ENCODE data around the gene POLR3G.

Gene POLR3G

GRCh38 chr5:90555666-90556065, 81.0 kb downstream of the POLR3G start:
- Histone ChIP-seq H3K4me1 (ENCODE audit: insufficient read depth, low read length) (peaks cover 49% of the 10 kb centered on the region), H3K27me3 (ENCODE audit: insufficient read depth, low read length) (no peaks in the 10 kb centered on the region), H3K4me3 (ENCODE audit: low read length) (peak overlapping the region; percentile 19; the same call in 1 of the 2 replicates), H3K27ac (ENCODE audit: low read length) (no peak overlapping the region), H3K9ac (ENCODE audit: low read depth, low read length) (no peak overlapping the region), H3K36me3 (ENCODE audit: insufficient read depth, low read depth, low read length) (no peaks in the 10 kb centered on the region), H3K9me3 (ENCODE audit: insufficient read depth, low read depth, low read length) (no peaks in the 10 kb centered on the region)

DNA sequence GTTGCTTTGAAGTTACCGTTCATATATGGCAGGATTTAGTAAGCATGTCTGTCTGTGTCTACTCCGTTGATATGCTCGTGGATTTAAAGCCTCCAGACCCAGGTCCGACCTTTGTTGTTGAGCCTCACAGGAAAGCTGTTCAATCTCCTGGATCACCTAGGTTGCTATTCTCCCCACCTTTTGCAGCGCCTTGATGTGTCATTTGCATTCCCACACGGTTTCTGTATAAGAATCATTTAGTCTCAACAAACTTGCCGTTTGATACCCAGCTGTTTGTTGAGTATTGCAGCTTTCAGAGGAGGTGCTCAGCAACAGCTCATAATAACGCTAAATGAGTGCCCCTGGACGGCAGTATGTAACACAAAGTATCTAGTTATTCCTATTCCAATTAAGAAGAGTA, 82.7 kb downstream of the POLR3G start:
- H3K9ac ChIP-seq (ENCODE audit: low read depth, low read length) = peak overlapping the region; percentile 89; the same call in 1 of the 2 replicates
- H3K27me3 ChIP-seq (ENCODE audit: insufficient read depth, low read length) = no peaks in the 10 kb centered on the region
- H3K4me3 ChIP-seq (ENCODE audit: low read length) = peak overlapping the region; percentile 85

DNA sequence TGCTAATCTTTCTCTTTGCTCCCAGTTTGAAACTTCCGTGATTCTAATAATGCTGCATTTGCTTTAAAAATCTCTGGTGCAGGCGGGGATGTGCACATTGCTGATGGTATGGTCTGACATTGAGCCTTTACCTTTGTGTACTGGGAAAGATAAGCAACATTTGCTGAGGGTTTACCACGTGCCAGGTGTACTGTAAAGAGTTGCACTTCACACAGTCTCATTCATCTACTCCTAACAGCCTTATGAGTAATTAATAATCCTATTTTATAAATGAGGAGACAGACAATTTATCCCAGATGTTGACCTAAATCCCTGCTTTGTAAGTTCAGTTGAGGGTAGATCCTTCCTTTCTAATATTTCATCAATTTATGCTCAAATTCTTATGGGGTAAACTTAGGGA, 83.2 kb downstream of the POLR3G start:
- H3K4me1 ChIP-seq (ENCODE audit: insufficient read depth, low read length) = peaks cover 71% of the 10 kb centered on the region
- no peaks in the 10 kb centered on the region for H3K27me3 ChIP-seq (ENCODE audit: insufficient read depth, low read length)
- no peaks in the 10 kb centered on the region for H3K9me3 ChIP-seq (ENCODE audit: insufficient read depth, low read depth, low read length)
- peak overlapping the region; percentile 89 for H3K9ac ChIP-seq (ENCODE audit: low read depth, low read length)
- peak overlapping the region; percentile 52 for H3K27ac ChIP-seq (ENCODE audit: low read length)
- peak overlapping the region; percentile 85 for H3K4me3 ChIP-seq (ENCODE audit: low read length)
- no peaks in the 10 kb centered on the region for H3K36me3 ChIP-seq (ENCODE audit: insufficient read depth, low read depth, low read length)

More for the DNA sequence above, 82.7 kb downstream of the POLR3G start:
- H3K9me3 ChIP-seq (ENCODE audit: insufficient read depth, low read depth, low read length) = no peaks in the 10 kb centered on the region
- H3K36me3 ChIP-seq (ENCODE audit: insufficient read depth, low read depth, low read length) = no peaks in the 10 kb centered on the region
- peaks cover 66% of the 10 kb centered on the region for H3K4me1 ChIP-seq (ENCODE audit: insufficient read depth, low read length)
- H3K27ac ChIP-seq (ENCODE audit: low read length) = peak overlapping the region; percentile 52

- peak within 1 kb of the TSS; percentile 52 for H3K27ac ChIP-seq (ENCODE audit: low read length)
- no peaks in the 10 kb centered on the region for H3K9me3 ChIP-seq (ENCODE audit: insufficient read depth, low read depth, low read length)
- H3K4me1 ChIP-seq (ENCODE audit: insufficient read depth, low read length) = peaks cover 75% of the 10 kb centered on the region
- H3K36me3 ChIP-seq (ENCODE audit: insufficient read depth, low read depth, low read length) = no peaks in the 10 kb centered on the region
- peak within 1 kb of the TSS; percentile 89 for H3K9ac ChIP-seq (ENCODE audit: low read depth, low read length)
- H3K4me3 ChIP-seq (ENCODE audit: low read length) = peak within 1 kb of the TSS; percentile 85
- H3K27me3 ChIP-seq (ENCODE audit: insufficient read depth, low read length) = no peaks in the 10 kb centered on the region
Observed at GRCh38 chr5:90558344-90559192, 83.9 kb downstream of the POLR3G start, which contains the start of gene ADGRV1. Gene ADGRV1, plus strand, starts transcription at chr5:90558797. Its CDS starts 99 bp downstream, at chr5:90558896.

DNA sequence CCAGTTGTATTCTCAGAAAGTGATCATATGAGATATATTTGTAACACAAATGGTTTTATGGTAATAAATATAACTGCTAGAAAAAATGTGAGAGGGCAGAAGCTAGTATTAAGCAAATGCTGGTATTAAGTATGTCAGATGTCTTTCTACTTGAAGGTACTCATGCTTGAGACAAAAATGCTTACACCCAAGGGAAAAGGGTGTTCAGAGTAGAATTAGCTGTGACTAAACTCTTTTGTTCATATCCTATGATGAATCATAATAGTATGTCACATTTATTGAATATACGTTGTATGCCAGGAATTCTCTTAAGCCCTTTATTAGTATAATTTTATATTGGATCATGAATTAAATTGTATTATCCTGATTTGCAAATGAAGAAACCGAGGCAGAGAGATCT, 86.1 kb downstream of the POLR3G start:
- no peaks in the 10 kb centered on the region for H3K27me3 ChIP-seq (ENCODE audit: insufficient read depth, low read length)
- peak overlapping the region; percentile 42; the same call in 1 of the 2 replicates for H3K9ac ChIP-seq (ENCODE audit: low read depth, low read length)
- H3K27ac ChIP-seq (ENCODE audit: low read length) = no peak overlapping the region
- peaks cover 61% of the 10 kb centered on the region for H3K4me1 ChIP-seq (ENCODE audit: insufficient read depth, low read length)
- H3K4me3 ChIP-seq (ENCODE audit: low read length) = peak overlapping the region; percentile 85
- H3K9me3 ChIP-seq (ENCODE audit: insufficient read depth, low read depth, low read length) = no peaks in the 10 kb centered on the region
- no peaks in the 10 kb centered on the region for H3K36me3 ChIP-seq (ENCODE audit: insufficient read depth, low read depth, low read length)

- peak overlapping the region; percentile 85 for H3K4me3 ChIP-seq (ENCODE audit: low read length)
- no peaks in the 10 kb centered on the region for H3K36me3 ChIP-seq (ENCODE audit: insufficient read depth, low read depth, low read length)
- peak overlapping the region; percentile 42; the same call in 1 of the 2 replicates for H3K9ac ChIP-seq (ENCODE audit: low read depth, low read length)
- no peaks in the 10 kb centered on the region for H3K9me3 ChIP-seq (ENCODE audit: insufficient read depth, low read depth, low read length)
- no peaks in the 10 kb centered on the region for H3K27me3 ChIP-seq (ENCODE audit: insufficient read depth, low read length)
- peaks cover 51% of the 10 kb centered on the region for H3K4me1 ChIP-seq (ENCODE audit: insufficient read depth, low read length)
- H3K27ac ChIP-seq (ENCODE audit: low read length) = no peak overlapping the region
Observed at GRCh38 chr5:90561766-90562165, 87.1 kb downstream of the POLR3G start.

DNA sequence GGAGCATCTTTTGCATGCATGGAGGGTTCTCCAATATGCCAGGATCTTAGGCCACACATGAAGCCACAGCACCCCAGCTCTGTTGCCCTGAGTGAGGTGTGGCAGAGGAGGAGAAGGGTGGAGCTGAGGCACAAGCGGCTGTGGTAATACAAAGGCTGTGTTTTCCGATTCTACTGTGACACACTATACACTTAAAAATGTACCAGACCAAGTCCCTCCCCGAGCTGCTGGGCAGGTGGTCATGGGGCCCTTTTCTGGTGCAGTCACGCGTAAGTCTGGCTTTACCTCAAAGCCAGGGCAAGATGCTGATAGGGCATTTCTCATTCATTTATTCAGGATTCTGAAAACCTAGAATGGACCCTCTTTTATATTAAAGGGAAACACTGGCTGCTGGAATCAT, 87.7 kb downstream of the POLR3G start:
- Histone ChIP-seq H3K9ac (ENCODE audit: low read depth, low read length) (no peak overlapping the region), H3K36me3 (ENCODE audit: insufficient read depth, low read depth, low read length) (no peaks in the 10 kb centered on the region), H3K4me1 (ENCODE audit: insufficient read depth, low read length) (peaks cover 45% of the 10 kb centered on the region), H3K9me3 (ENCODE audit: insufficient read depth, low read depth, low read length) (no peaks in the 10 kb centered on the region), H3K27ac (ENCODE audit: low read length) (no peak overlapping the region), H3K4me3 (ENCODE audit: low read length) (peak overlapping the region; percentile 85; the same call in 1 of the 2 replicates), H3K27me3 (ENCODE audit: insufficient read depth, low read length) (no peaks in the 10 kb centered on the region)

DNA sequence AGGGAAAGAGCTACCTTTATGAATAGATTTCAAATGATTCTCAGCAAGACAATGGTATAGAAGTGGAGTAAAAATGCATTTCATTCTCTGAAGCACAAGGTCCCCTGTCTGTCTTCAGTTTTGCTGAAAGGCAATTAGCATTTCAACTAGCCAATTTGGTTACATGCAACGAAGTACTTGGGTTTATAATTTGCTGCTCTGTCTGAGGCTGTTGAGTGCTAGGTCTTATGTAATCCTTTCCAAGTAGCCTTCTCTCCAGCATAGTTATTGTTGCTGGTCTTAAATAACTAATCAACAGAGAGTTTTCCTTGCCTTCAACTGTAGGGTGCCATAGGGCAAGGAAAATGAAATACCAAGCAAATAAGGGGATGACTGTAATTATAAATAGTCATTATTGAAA, 88.4 kb downstream of the POLR3G start:
- H3K27ac ChIP-seq (ENCODE audit: low read length) = peak overlapping the region; percentile 51
- peak overlapping the region; percentile 85 for H3K4me3 ChIP-seq (ENCODE audit: low read length)
- H3K27me3 ChIP-seq (ENCODE audit: insufficient read depth, low read length) = no peaks in the 10 kb centered on the region
- no peaks in the 10 kb centered on the region for H3K36me3 ChIP-seq (ENCODE audit: insufficient read depth, low read depth, low read length)
- H3K9ac ChIP-seq (ENCODE audit: low read depth, low read length) = peak overlapping the region; percentile 30; the same call in 1 of the 2 replicates
- H3K4me1 ChIP-seq (ENCODE audit: insufficient read depth, low read length) = peaks cover 42% of the 10 kb centered on the region
- no peaks in the 10 kb centered on the region for H3K9me3 ChIP-seq (ENCODE audit: insufficient read depth, low read depth, low read length)

Measured in iPS-20b (cell line).